NCI-H2227 (cell line): ENCODE data around the gene ADAMTS7.
A peak's percentile ranks its signal among the peaks of the same experiment; 100 is the strongest.

Source experiments
- DNase-seq: peaks from one replicate; lab custom pipeline; 2025; ENCODE audit not compliant: unreplicated experiment; lab: John Stamatoyannopoulos, UW

The ADAMTS7 gene

DNA sequence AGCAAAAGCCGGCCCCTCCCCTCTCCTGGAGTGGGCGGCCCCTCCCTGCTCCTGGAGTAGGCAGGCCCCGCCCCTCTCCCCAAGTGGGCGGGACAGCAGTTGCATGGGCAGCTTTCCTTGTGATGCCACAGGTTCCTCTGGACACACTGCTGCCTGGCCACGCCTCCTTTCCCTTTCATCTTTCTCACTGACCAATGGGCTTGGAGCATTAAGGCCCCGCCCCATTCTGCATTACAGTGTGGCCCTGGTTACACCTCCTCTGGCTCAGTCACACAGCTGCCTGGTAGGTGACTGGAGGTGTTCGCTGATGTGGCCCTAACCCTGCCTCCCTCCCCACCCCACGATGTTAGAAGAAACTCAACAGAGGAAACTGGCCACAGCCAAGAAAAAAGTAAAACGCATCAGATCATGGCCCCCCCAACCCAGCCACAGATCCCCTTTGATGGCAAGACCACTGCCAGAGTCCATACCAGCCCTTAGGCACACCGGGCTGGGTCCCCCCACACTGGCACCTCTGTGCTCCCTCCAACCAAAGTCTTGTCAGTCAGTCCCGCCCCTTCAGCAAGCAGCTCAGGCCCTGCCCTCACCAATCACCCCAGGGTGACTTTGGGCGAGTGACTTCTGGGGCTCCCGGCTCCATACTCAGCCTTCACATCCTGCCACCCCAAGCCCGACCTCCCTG, 84.3 kb downstream of the ADAMTS7 start:
- DNase-seq, result peak; percentile 3

DNA sequence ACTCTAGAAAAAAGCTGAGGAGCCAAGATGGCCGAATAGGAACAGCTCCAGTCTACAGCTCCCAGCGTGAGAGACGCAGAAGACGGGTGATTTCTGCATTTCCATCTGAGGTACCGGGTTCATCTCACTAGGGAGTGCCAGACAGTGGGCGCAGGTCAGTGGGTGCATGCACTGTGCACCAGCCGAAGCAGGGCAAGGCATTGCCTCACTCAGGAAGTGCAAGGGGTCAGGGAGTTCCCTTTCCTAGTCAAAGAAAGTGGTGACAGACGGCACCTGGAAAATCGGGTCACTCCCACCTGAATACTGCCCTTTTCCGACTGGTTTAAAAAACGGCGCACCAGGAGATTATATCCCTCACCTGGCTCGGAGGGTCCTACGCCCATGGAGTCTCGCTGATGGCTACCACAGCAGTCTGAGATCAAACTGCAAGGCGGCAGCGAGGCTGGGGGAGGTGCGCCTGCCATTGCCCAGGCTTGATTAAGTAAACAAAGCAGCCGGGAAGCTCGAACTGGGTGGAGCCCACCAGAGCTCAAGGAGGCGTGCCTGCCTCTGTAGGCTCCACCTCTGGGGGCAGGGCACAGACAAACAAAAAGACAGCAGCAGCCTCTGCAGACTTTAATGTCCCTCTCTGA, 91.3 kb downstream of the ADAMTS7 start:
- peak; percentile 8 for DNase-seq

DNA sequence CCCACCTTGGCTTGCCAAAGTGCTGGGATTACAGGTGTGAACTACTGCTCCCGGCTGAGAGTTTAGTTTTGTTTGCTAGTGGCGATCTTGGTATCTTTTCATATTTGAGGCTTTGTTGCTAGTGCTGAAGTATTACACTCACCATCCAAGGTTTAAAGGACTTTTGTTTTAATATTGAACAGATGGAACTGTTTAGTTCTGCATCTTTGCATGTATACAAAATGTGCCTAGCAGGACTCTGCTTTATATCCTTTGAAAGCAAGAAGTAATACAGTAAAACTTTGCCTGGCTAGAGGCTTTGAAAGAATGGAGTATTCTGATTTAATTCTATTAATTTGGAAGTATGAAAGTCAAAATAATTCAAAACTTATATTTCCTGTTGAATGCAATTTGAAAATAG, 92.4 kb downstream of the ADAMTS7 start:
- no peak for DNase-seq

DNA sequence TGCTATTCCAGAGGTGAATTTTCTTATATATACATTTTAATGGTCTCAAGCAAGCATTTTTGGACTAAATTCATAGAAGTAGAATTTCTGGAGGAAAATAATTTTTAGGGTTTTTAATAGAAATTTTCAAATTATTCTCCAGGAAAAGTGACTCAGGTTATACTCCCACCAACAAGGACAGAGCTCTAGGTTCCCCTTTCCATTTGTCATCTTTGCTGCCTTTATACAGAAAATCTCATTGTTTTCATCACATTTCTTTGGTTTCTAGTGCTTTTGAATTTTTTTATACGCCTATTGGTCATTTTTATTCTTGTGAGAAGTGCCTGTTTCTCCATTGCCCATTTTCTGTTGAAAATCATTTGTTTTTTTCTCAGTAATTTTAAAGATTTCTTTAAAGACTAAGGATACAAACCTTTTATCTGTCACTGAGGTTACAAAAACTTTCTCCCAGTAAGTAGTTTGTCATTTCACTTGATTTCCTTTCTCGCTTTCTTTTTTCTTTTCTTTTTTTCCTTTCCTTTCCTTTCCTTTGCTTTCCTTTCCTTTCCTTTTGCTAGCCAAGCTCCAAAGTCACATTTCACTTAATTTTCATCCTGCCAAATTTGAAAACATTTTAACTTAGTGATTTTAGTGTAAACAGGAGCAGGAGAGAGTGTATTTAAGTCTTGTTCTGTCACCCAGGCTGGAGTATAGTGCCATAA, 93.2 kb downstream of the ADAMTS7 start:
- no peak for DNase-seq

DNA sequence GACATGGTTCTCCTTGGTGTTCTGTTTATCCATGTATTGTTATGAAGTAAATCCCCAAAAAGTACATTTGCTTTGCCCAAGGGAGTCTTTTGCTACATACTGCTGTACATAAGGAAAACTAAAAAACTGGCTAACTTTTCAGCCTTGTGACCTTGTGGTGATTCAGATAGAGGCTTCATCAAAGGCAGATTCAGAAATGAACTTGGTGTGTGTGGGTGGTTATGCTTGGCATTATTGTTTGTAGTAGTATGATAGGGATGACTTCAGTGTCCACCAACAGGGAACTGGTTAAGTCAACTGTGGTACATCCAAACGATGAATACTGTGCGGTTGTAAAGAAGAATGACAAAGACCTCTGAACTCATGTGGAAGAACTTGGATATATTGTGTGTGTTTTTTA, 94.6 kb downstream of the ADAMTS7 start:
- no peak for DNase-seq

DNA sequence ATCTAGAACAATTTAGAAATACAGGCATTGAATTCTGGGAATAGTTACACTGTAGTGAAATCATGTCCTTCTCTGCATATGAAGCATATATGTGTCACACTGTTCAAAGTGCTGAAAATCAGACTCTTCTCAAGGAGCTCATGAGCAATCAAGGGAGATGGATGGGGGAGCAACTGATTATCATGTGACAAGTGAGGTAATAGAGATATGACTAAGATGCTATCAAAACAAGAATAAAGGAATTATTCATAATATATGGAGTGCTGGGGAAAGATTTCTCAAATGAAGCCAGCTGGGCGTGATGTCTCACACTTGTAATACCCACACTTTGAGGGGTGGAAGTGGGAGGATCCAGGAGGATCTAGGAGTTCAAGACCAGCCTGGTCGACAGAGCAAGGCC, 95.3 kb downstream of the ADAMTS7 start:
- DNase-seq, result no peak

DNA sequence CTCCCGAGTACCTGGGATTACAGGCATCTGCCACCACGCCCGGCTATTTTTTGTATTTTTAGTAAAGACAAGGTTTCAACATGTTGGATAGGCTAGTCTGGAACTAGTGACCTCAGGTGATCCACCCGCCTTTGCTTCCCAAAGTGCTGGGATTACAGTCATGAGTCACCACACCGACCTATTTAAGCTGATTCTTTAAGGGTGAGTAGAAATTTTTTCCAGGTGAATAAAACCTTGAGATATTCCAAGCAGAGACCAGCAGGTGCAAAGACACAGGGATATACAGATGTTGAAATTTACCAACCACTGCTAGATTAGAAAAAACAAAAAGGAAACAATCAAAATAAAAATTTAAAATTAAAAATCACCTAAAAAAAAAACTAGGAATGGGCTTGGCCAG, 95.8 kb downstream of the ADAMTS7 start:
- no peak for DNase-seq

DNA sequence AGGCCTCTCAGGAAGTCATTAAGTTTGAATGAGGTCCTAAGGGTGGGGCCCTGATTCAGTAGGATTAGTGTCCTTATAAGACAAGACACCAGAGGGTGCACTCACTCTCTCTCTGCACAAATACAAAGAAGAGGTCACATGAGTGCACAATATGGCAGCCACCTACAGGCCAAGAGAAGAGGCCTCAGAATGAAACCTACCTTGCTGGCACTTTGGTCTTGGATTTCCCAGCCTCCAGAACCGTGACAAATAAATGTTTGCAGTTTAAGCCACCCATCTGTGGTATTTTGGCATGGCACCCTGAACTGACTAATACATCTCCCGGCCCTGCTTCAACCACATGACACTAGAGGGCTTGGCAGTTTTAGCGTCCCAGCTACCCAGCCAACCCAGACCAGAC, 96.4 kb downstream of the ADAMTS7 start:
- DNase-seq, result no peak

DNA sequence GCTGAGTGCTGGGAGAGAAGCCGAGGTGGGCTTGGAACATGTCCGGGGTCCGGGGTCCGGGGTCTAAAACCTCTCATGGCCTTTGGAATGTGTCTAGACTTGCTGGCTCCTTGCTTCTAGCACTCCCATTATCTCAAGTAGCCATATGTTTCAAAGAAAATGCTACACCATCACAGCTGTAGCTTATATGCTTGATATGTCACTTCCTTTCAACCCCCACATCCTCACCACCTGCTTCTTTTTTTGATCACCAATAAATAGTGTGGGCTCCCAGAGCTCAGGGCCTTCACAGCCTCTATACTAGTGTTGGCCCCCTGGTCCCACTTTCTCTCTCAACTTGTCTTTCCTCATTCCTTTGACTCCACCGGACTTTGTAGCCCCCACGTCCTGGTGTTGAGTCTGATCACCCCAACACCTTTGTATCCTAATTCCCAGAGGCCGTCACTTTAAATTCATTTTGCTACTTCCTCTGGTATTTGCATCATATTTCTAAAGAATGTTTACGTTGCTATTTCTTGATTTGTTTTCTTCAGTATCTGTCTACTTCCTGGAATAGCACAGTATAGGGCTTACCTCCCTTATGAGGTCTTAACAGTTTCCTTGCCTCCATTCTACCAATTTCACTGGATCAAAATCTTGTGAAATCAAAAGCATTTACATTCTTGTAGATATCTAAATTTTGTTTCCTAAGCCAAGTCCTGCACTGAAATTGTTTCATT, 98.3 kb downstream of the ADAMTS7 start:
- no peak for DNase-seq

DNA sequence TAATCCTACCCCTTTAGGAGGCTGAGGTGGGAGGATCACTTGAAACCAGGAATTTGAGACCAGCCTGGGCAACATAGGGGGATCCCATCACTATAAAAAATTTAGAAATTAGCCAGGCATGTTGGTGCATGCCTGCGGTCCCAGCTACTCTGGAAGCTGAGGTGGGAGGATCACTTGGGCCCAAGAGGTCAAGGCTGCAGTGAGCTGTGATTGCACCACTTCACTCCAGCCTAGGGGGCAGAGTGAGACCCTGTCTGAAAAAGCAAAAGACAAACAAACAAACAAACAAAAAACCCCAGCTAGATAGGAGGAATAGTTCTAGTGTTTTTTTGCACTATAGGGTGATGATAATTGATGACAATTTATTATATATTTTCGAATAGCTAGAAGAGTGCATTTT, 99.6 kb downstream of the ADAMTS7 start:
- DNase-seq, result no peak

DNA sequence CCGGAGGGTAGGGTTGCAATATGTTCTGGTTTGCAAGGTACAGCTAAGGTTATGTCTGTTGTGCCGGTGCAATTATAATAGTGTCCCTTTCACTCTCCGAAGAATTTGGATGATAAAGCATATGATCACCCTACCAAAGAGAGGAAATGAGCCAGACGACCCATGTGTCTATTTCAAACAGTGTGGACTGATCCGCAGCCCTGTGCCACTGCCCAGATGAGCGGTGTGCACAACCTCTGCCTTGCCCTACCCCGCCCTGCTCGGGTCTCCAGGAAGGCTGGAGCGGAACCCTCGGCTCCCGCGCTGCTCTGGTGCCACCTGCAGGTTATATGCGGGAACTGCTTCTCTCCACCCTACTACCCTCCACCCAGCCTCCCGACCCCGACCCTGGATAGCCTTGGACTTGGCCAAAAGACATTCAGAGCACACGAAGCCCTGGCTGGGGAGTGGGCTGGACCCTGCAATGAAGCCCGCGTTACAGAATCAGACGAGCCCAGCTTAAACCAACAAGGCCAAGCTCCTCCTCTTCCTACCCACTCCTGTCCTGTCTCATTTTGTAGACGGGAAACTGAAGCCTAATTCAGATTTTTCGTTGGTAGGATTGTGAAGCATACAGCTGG, 101.9 kb downstream of the ADAMTS7 start:
- DNase-seq, result peak; percentile 69
